Liver (tissue), 3 donors: Measurements from ENCODE around the gene ABCC10.

Experiments
- RXRA ChIP-seq, 2 donors: IDR thresholded peaks; 2 replicates each; pipeline ENCODE4 v1.6.1; 2017 to 2018; ENCODE audit warnings: antibody characterized with exemption in 2 of 2, mild to moderate bottlenecking in 1 of 2
- TAF1 ChIP-seq: conservative IDR thresholded peaks from 2 replicates; pipeline ENCODE4 v1.6.1; 2016; ENCODE audit warnings: antibody characterized with exemption, mild to moderate bottlenecking
- YY1 ChIP-seq: IDR thresholded peaks from 2 replicates; pipeline ENCODE4 v1.6.1; 2016; ENCODE audit warnings: antibody characterized with exemption, mild to moderate bottlenecking
- TF ChIP-seq, protein P1 (sequence below): fragments of 150-350 bp; IDR thresholded peaks from 2 replicates; pipeline ENCODE4 v1.5.1; 2017; ENCODE audit warnings: improper control_type of control experiment, low read depth, low read length; ENCODE audit not compliant: missing input control
- TF ChIP-seq, protein P2 (sequence below): IDR thresholded peaks from 2 replicates; pipeline ENCODE4 v1.6.1; 2016; ENCODE audit warnings: antibody characterized with exemption, mild to moderate bottlenecking
- donor health status: healthy.
- donor health status: healthy.

DNA sequence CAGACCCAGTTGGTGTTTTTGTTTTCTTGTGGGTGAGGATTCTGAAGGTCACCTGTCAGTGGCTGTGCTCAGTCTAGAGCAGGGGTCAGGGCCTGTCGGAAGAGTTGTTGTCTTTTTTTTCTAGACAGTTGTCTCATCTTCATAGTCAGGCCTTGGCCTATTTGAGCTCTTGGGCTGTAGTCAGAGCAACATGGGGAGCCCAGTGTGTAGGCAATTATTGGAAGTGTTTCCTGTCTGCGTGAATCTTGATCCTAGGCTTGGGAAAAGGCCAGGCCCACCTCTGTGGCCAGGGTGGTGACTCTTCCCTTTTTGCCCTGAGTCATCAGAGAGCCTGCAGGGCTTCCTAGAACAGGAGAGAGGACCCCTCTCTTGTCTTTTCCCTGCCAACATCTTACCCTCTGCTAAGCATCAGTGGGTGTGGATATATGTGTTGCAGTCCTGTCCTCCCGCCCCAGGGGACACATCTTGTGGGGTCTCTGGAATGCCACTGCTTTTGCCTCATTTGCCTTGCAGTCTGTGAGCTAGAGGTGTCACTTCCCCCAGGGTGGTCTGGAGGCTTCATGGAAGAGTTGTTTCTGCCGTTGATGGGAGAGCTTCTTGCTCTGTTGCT lies 61.4 kb downstream of the ABCC10 start:
- TF ChIP-seq, protein P1, sequence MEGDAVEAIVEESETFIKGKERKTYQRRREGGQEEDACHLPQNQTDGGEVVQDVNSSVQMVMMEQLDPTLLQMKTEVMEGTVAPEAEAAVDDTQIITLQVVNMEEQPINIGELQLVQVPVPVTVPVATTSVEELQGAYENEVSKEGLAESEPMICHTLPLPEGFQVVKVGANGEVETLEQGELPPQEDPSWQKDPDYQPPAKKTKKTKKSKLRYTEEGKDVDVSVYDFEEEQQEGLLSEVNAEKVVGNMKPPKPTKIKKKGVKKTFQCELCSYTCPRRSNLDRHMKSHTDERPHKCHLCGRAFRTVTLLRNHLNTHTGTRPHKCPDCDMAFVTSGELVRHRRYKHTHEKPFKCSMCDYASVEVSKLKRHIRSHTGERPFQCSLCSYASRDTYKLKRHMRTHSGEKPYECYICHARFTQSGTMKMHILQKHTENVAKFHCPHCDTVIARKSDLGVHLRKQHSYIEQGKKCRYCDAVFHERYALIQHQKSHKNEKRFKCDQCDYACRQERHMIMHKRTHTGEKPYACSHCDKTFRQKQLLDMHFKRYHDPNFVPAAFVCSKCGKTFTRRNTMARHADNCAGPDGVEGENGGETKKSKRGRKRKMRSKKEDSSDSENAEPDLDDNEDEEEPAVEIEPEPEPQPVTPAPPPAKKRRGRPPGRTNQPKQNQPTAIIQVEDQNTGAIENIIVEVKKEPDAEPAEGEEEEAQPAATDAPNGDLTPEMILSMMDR, result no peak
- TF ChIP-seq RXRA (IDR thresholded peaks at IDR 0.05) (no peak), YY1 (no peak), TAF1 (no peak)
- TF ChIP-seq, protein P2, sequence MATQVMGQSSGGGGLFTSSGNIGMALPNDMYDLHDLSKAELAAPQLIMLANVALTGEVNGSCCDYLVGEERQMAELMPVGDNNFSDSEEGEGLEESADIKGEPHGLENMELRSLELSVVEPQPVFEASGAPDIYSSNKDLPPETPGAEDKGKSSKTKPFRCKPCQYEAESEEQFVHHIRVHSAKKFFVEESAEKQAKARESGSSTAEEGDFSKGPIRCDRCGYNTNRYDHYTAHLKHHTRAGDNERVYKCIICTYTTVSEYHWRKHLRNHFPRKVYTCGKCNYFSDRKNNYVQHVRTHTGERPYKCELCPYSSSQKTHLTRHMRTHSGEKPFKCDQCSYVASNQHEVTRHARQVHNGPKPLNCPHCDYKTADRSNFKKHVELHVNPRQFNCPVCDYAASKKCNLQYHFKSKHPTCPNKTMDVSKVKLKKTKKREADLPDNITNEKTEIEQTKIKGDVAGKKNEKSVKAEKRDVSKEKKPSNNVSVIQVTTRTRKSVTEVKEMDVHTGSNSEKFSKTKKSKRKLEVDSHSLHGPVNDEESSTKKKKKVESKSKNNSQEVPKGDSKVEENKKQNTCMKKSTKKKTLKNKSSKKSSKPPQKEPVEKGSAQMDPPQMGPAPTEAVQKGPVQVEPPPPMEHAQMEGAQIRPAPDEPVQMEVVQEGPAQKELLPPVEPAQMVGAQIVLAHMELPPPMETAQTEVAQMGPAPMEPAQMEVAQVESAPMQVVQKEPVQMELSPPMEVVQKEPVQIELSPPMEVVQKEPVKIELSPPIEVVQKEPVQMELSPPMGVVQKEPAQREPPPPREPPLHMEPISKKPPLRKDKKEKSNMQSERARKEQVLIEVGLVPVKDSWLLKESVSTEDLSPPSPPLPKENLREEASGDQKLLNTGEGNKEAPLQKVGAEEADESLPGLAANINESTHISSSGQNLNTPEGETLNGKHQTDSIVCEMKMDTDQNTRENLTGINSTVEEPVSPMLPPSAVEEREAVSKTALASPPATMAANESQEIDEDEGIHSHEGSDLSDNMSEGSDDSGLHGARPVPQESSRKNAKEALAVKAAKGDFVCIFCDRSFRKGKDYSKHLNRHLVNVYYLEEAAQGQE, result no peak
